Measurements from ENCODE around the gene PDXP. TPM values are rescaled to one million over a fixed set of nuclear protein-coding genes. Genes with fewer than 3 reads are reported as not detected.

Gene PDXP
- total RNA-seq: 56.1 TPM

GRCh38 chr22:37658133-37659065, at the start of gene PDXP:
PDXP (plus strand) TSS chr22:37658723; CDS start chr22:37658783, 60 bp downstream.

DNA sequence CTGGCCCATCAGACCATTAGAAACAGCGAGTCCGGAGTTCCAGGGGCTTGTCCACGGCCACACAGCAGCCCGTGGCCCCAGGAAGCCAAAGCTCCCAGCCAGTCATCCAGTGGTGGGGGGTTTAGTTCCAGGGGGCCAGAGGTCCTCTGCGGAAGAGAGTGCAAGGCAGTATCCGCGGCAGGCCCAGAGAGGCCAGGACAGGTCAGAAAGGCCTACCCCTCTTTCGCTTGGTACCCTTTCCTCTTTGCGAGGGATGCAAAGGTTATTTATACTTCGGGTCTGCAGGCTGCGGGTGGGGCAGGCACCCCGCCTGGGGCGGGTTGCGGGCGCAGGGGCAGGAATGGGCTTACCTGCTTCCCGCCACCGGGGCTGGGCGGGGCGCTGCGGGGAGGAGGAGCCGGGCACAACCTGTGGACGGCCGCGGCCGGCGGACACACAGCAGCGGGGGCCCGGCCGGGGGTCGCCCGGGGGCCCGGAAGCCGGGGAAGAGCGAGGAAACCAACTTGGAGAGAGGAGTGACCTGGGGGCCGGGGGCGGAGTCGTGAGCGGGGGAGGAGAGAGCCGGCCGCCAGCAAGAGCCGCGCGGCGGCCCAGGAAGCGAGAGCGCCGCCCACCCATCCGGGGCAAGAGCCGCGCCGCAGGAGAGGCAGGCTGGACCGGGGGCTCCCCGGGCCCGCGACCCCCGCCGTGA, 19.3 kb upstream of the PDXP start, which contains the start of gene SH3BP1:
Gene SH3BP1, plus strand, starts transcription at position 600 of the 691 bp plus-strand sequence. CDS start 119 bp downstream, outside the sequence.

GRCh38 chr22:37674951-37675929, 16.7 kb downstream of the PDXP start, which contains the start of gene LGALS1:
LGALS1 (plus strand) TSS chr22:37675636; CDS start chr22:37675703, 67 bp downstream.

GRCh38 chr22:37686002-37686982, 27.8 kb downstream of the PDXP start, which contains the start of gene NOL12:
NOL12 (plus strand) TSS chr22:37686343; CDS start chr22:37686393, 50 bp downstream.

DNA sequence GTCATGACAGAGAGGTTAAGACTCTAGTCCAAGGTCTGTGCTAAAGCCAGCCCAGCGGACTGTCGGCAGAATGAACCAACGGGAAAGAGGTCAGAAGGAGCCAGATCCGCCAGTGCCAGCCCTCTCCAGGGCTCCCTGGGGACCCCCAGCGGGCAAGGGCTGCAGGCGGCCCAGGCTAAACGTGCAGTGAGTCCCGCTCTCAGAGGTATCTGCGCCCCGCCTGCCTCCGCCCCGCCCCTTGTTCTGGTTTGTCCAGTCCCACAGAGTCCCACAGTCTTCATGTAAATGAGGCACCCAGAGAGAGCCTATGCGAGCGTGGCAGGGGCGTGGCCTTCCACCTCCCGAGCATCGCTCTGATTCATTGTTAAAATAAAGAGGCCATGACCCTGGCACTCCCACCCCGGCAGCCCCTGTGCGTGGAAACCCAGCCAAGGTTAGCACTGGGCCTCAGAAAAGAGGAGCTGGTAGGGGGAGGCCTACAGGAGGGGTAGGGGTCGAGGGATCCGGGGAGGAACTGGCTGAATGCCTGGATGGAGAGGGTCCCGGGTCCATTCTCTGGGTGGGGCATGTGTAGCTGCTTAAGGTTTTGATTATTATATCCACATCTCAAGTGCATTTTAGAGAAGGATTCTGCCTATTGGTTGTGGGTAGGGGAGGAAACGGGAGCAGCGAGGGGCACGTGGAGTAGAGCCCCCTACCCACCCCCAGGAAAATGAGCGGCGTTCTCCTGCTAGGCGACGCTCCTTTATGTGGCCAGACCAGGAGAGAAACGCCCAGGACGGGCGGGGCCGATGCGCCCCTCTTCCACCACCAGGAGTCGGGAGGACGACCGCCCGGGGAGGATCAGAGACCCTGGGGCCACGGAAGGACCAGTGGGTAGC, 38.4 kb downstream of the PDXP start, which contains the start of gene TRIOBP:
Gene TRIOBP, plus strand, starts transcription at position 392 of the 881 bp plus-strand sequence. CDS start 4,318 bp downstream, outside the sequence.

Small RNA genes within 50 kb of the gene (small RNA-seq; reads per million reads assigned to genes)
- not detected for gene RN7SL385P

Other genes with a start within 250 kb of the PDXP start
- 16.8 TPM for gene ELFN2, start 231.2 kb upstream of the PDXP start, total RNA-seq
- 4.2 TPM for gene MFNG, start 172.3 kb upstream of the PDXP start, total RNA-seq
- 4.6 TPM for gene CARD10, start 139.3 kb upstream of the PDXP start, total RNA-seq
- 3.2 TPM for gene CDC42EP1, start 98.2 kb upstream of the PDXP start, total RNA-seq
- gene LGALS2, start 78.6 kb upstream of the PDXP start, total RNA-seq: not detected
- 37.6 TPM for gene GGA1, start 49.9 kb upstream of the PDXP start, total RNA-seq
- gene SH3BP1, start 19.1 kb upstream of the PDXP start, total RNA-seq: 0.92 TPM
- gene LGALS1, start 16.9 kb downstream of the PDXP start, total RNA-seq: 107 TPM
- 15.0 TPM for gene NOL12, start 27.6 kb downstream of the PDXP start, total RNA-seq
- 16.1 TPM for gene TRIOBP, start 38.3 kb downstream of the PDXP start, total RNA-seq
- 13.8 TPM for gene GCAT, start 149.2 kb downstream of the PDXP start, total RNA-seq
- gene GALR3, start 164.7 kb downstream of the PDXP start, total RNA-seq: not detected
- 27.2 TPM for gene ANKRD54, start 185.6 kb downstream of the PDXP start, total RNA-seq
- gene EIF3L, start 190.7 kb downstream of the PDXP start, total RNA-seq: 478 TPM
- gene MICALL1, start 247.6 kb downstream of the PDXP start, total RNA-seq: 27.9 TPM

Data from diencephalon (tissue), 1 donor.